Left lung (tissue), 10 donors: ENCODE results near the gene NIN. TPM values are rescaled to one million over a fixed set of nuclear protein-coding genes. Genes with fewer than 3 reads are reported as not detected.
A peak's percentile ranks its signal among the peaks of the same experiment; 100 is the strongest.

Source experiments
- ATAC-seq: fragments of 200-7000 bp; cut with Tn5 transposase; one replicate; pipeline ENCODE4 v1.9.1; 2020; ENCODE audit warnings: moderate library complexity
- DNase-seq, 4 donors: peaks; one replicate each; pipeline ENCODE4 v3.0.0-alpha.2; 2013 to 2020
- H3K27ac ChIP-seq, 2 donors: fragments of 200-600 bp; sonication (generic) in 1 of 2; one replicate each; pipeline versions ENCODE4 v1.5.0 to v1.8.0; 2020 to 2021
- H3K27me3 ChIP-seq, 2 donors: fragments of 200-600 bp; sonication (generic) in 1 of 2; one replicate each; pipeline versions ENCODE4 v1.5.0 to v1.8.0; 2020 to 2021
- H3K36me3 ChIP-seq, 2 donors: fragments of 200-600 bp; sonication (generic) in 1 of 2; one replicate each; pipeline versions ENCODE4 v1.5.0 to v1.8.0; 2020 to 2021
- H3K4me1 ChIP-seq, 2 donors: fragments of 200-600 bp; one replicate each; pipeline ENCODE4 v1.8.0; 2021
- H3K4me3 ChIP-seq, 2 donors: fragments of 200-600 bp; sonication (generic) in 1 of 2; one replicate each; pipeline versions ENCODE4 v1.5.0 to v1.8.0; 2020 to 2021; ENCODE audit warnings: mild to moderate bottlenecking in 1 of 2
- H3K9me3 ChIP-seq, 2 donors: fragments of 200-600 bp; sonication (generic) in 1 of 2; one replicate each; pipeline versions ENCODE4 v1.5.0 to v1.8.0; 2020 to 2021
- intact Hi-C, 2 donors: fragments of 100-400 bp; cut with DNase I; formaldehyde crosslinking; loops; one replicate each; pipeline versions ENCODE4 v1.11.2 to v1.14.2; 2022
- polyA plus RNA-seq, 6 donors: library from polyadenylated mRNA; unstranded; fragments of 120-200 nt; gene quantifications; one replicate each; pipeline ENCODE4 v1.2.1, GENCODE V29; 2013; ENCODE audit not compliant: insufficient read length in 6 of 6
- total RNA-seq, 2 donors: library from RNA; stranded (reverse); fragmentation: NEBNext Ultra II Directional; extraction: Animal tissue kit (Norgen Biotek cat#: 25700); gene quantifications; one replicate each; pipeline ENCODE4 v1.2.1, GENCODE V29; 2021
- TF ChIP-seq, protein P1 (sequence below), 2 donors: fragments of 200-600 bp; sonication (generic) in 1 of 2; IDR thresholded peaks; one replicate each; pipeline versions ENCODE4 v1.5.0 to v1.8.0; 2021; ENCODE audit warnings: antibody characterized with exemption in 2 of 2
- donor health status: DM: no; HTN: yes; CAD: no.
- donor health status: DM: no; HTN: no; CAD: no.

Gene NIN
- total and polyA plus RNA-seq, 8 donors, result 25.2 to 49.6 (median 29.5) TPM

GRCh38 chr14:50812180-50812579, 18.8 kb downstream of the NIN start:
- no peaks in the 10 kb centered on the region for H3K27me3 ChIP-seq
- DNase-seq (no peak), ATAC-seq (no peak)
- H3K4me1 ChIP-seq, result peaks cover 0 to 49% of the 10 kb centered on the region in 2 donors
- H3K36me3 ChIP-seq, result no peaks in the 10 kb centered on the region
- intact Hi-C loops, result no loop called here
- H3K9me3 ChIP-seq, result no peaks in the 10 kb centered on the region
- H3K27ac ChIP-seq, result peak overlapping the region in 1 of 2 donors; percentile 82
- TF ChIP-seq, protein P1, sequence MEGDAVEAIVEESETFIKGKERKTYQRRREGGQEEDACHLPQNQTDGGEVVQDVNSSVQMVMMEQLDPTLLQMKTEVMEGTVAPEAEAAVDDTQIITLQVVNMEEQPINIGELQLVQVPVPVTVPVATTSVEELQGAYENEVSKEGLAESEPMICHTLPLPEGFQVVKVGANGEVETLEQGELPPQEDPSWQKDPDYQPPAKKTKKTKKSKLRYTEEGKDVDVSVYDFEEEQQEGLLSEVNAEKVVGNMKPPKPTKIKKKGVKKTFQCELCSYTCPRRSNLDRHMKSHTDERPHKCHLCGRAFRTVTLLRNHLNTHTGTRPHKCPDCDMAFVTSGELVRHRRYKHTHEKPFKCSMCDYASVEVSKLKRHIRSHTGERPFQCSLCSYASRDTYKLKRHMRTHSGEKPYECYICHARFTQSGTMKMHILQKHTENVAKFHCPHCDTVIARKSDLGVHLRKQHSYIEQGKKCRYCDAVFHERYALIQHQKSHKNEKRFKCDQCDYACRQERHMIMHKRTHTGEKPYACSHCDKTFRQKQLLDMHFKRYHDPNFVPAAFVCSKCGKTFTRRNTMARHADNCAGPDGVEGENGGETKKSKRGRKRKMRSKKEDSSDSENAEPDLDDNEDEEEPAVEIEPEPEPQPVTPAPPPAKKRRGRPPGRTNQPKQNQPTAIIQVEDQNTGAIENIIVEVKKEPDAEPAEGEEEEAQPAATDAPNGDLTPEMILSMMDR (IDR thresholded peaks at IDR 0.05), result no peak
- H3K4me3 ChIP-seq, result no peak overlapping the region

DNA sequence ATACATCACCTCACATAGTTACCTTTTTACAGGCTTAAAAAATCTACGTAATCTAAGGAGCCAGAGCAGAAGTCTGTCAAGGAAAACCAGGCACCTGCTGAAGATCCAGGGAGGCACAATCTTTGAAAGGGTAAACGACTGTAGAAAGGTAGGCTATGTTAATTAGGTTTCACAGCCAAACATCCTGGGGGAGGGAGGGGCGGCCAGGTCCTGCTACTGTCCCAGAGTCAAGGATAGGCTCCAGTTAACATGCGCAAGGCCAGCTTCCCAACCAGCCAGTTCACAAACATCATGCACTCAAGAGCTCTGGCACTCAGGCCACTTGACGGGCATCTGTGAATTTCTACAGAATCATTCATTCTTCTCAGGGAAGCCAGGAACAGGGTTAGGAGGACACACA, 22.9 kb downstream of the NIN start:
- intact Hi-C loops, result no loop called here
- DNase-seq (no peak), ATAC-seq (no peak)
- Histone ChIP-seq H3K27ac (no peak overlapping the region), H3K9me3 (no peaks in the 10 kb centered on the region), H3K4me1 (peaks cover 0 to 25% of the 10 kb centered on the region in 2 donors), H3K27me3 (no peaks in the 10 kb centered on the region), H3K4me3 (no peak overlapping the region), H3K36me3 (peaks cover 0 to 18% of the 10 kb centered on the region in 2 donors)
- TF ChIP-seq, protein P1 (IDR thresholded peaks at IDR 0.05), result no peak

- Histone ChIP-seq H3K36me3 (peaks cover 0 to 18% of the 10 kb centered on the region in 2 donors), H3K27me3 (no peaks in the 10 kb centered on the region), H3K27ac (no peak overlapping the region), H3K4me3 (no peak overlapping the region), H3K4me1 (peaks cover 0 to 21% of the 10 kb centered on the region in 2 donors), H3K9me3 (no peaks in the 10 kb centered on the region)
- DNase-seq (no peak), ATAC-seq (no peak)
- TF ChIP-seq, protein P1 (IDR thresholded peaks at IDR 0.05), result no peak
- intact Hi-C loops, result no loop called here
Observed at GRCh38 chr14:50806241-50806933, 24.6 kb downstream of the NIN start.

DNA sequence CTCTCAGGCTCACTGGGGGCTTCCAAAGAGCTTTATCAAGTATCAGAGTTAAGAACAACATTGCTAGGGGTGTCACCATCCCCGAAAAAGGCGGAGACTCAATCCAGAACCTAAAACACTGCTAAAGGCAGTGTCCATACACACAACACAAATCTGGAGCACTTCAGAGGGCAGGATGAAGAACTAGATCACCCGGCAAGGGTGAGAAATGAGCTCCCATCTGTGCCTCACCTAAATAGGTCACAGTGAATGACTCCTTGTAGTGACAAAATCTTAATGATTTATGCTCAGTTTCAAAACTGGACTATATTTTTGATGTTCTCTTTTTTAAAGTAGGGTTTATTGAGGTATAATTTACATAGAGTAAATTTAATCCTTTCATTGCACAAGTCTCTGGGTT, 25.6 kb downstream of the NIN start:
- no peak for ATAC-seq

GRCh38 chr14:50804181-50804721, 26.7 kb downstream of the NIN start:
- peak; percentile 57 for ATAC-seq

More for the DNA sequence above, 25.6 kb downstream of the NIN start:
- Histone ChIP-seq H3K4me1 (peaks cover 0 to 22% of the 10 kb centered on the region in 2 donors), H3K4me3 (no peak overlapping the region), H3K9me3 (no peaks in the 10 kb centered on the region), H3K36me3 (peaks cover 0 to 18% of the 10 kb centered on the region in 2 donors), H3K27me3 (no peaks in the 10 kb centered on the region), H3K27ac (peak overlapping the region in 1 of 2 donors; percentile 37)
- TF ChIP-seq, protein P1 (IDR thresholded peaks at IDR 0.05), result no peak
- intact Hi-C loops, result no loop called here
- DNase-seq, result no peak

More at GRCh38 chr14:50804181-50804721, 26.7 kb downstream of the NIN start:
- intact Hi-C loops, result no loop called here
- Histone ChIP-seq H3K9me3 (no peaks in the 10 kb centered on the region), H3K36me3 (peaks cover 0 to 19% of the 10 kb centered on the region in 2 donors), H3K4me1 (peaks cover 0 to 22% of the 10 kb centered on the region in 2 donors), H3K4me3 (no peak overlapping the region), H3K27ac (peak overlapping the region; percentile 37 to 45), H3K27me3 (no peaks in the 10 kb centered on the region)
- TF ChIP-seq, protein P1 (IDR thresholded peaks at IDR 0.05), result no peak
- DNase-seq, result no peak
